Epithelial cell of umbilical artery (primary cell): ENCODE measurements around the gene RAD17. TPM values are rescaled to one million over a fixed set of nuclear protein-coding genes. Genes with fewer than 3 reads are reported as not detected.

Experiments used
- total RNA-seq: library from RNA; depleted of rRNA; stranded (reverse); fragments of >200 nt; gene quantifications from 2 replicates; pipeline ENCODE4 v1.2.3, GENCODE V29; 2014

The RAD17 gene
- 13.0 and 17.6 TPM in 2 replicates for total RNA-seq

GRCh38 chr5:69369340-69370121 lies at the start of gene RAD17, which contains the start of the genes AK6 and TAF9:
TSS of gene RAD17 (plus strand) at chr5:69369818. CDS start at chr5:69372209, 2,391 bp downstream.
TSS of gene AK6 (minus strand) at chr5:69369520. CDS start at chr5:69369490, 30 bp downstream.
TSS of gene TAF9 (minus strand) at chr5:69369520. CDS start at chr5:69365737, 3,783 bp downstream.

GRCh38 chr5:69414885-69415583 lies 45.4 kb downstream of the RAD17 start, which contains the start of gene MARVELD2:
TSS of gene MARVELD2 (plus strand) at chr5:69415116. CDS start at chr5:69419386, 4,270 bp downstream.

Other genes starting within 250 kb of the RAD17 start
- gene CCNB1, start 202.7 kb upstream of the RAD17 start, total RNA-seq, result 232 and 364 TPM in 2 replicates
- 11.6 and 17.9 TPM in 2 replicates for gene CENPH, start 180.2 kb upstream of the RAD17 start, total RNA-seq
- 64.3 and 65.3 TPM in 2 replicates for gene CDK7, start 134.9 kb upstream of the RAD17 start, total RNA-seq
- gene CCDC125, start 37.0 kb upstream of the RAD17 start, total RNA-seq, result 3.9 and 5.8 TPM in 2 replicates
- 31.6 and 33.1 TPM in 2 replicates for gene AK6, start 298 bp upstream of the RAD17 start, total RNA-seq
- 80.9 and 127 TPM in 2 replicates for gene TAF9, start 298 bp upstream of the RAD17 start, total RNA-seq
- 2.9 and 4.0 TPM in 2 replicates for gene MARVELD2, start 45.3 kb downstream of the RAD17 start, total RNA-seq
- 12.3 and 29.0 TPM in 2 replicates for gene OCLN, start 123.0 kb downstream of the RAD17 start, total RNA-seq
- 32.5 and 50.6 TPM in 2 replicates for gene GTF2H2C, start 190.4 kb downstream of the RAD17 start, total RNA-seq